ENCODE measurements around the gene RGMB. TPM values are rescaled to one million over a fixed set of nuclear protein-coding genes. Genes with fewer than 3 reads are reported as not detected.

Gene RGMB
- total RNA-seq, 2 experiments from 2014 or later, result 1.4 to 1.7 TPM

GRCh38 chr5:98770911-98771322, 2.5 kb upstream of the RGMB start:
- CTCF ChIA-PET, result interaction anchor here (0.8 to 2.2 kb wide), 5 partner anchors 10 to 261 kb away, joined by 3 to 10 read pairs (median 5); no protein-coding TSS in a partner anchor
- DNase-seq, result no peak
- H3K27me3 Mint-ChIP-seq, result peaks cover 80% of the 10 kb centered on the region
- peak overlapping the region; percentile 80 for H3K4me3 Mint-ChIP-seq
- peaks cover 58% of the 10 kb centered on the region for H3K4me1 Mint-ChIP-seq
- H3K36me3 Mint-ChIP-seq (ENCODE audit: low read depth), result no peaks in the 10 kb centered on the region
- H3K27ac Mint-ChIP-seq, result no peak overlapping the region
- POLR2A ChIA-PET, result no interaction called here
- no peaks in the 10 kb centered on the region for H3K9me3 Mint-ChIP-seq

- POLR2A ChIA-PET, result no interaction called here
- no peak overlapping the region for H3K27ac Mint-ChIP-seq
- H3K4me3 Mint-ChIP-seq, result peak overlapping the region; percentile 80
- CTCF ChIA-PET, result interaction anchor here (0.6 to 2.2 kb wide), 7 partner anchors 9 to 1795 kb away, joined by 3 to 10 read pairs (median 3); no protein-coding TSS in a partner anchor
- H3K9me3 Mint-ChIP-seq, result no peaks in the 10 kb centered on the region
- H3K4me1 Mint-ChIP-seq, result peaks cover 58% of the 10 kb centered on the region
- peak; percentile 74 for DNase-seq
- H3K27me3 Mint-ChIP-seq, result peaks cover 80% of the 10 kb centered on the region
- H3K36me3 Mint-ChIP-seq (ENCODE audit: low read depth), result no peaks in the 10 kb centered on the region
Observed at GRCh38 chr5:98771382-98772109, 1.9 kb upstream of the RGMB start.

- POLR2A ChIA-PET, result no interaction called here
- H3K4me3 Mint-ChIP-seq, result peak overlapping the region; percentile 80
- H3K36me3 Mint-ChIP-seq (ENCODE audit: low read depth), result no peaks in the 10 kb centered on the region
- DNase-seq, result peak; percentile 42
- peak overlapping the region; percentile 83 for H3K27ac Mint-ChIP-seq
- CTCF ChIA-PET, result interaction anchor here (0.6 to 1.2 kb wide), 2 partner anchors 15 to 1796 kb away, joined by 3 read pairs; no protein-coding TSS in a partner anchor
- peaks cover 75% of the 10 kb centered on the region for H3K27me3 Mint-ChIP-seq
- H3K9me3 Mint-ChIP-seq, result no peaks in the 10 kb centered on the region
- H3K4me1 Mint-ChIP-seq, result peaks cover 58% of the 10 kb centered on the region
Observed at GRCh38 chr5:98772415-98773213, 849 bp upstream of the RGMB start.

GRCh38 chr5:98773214-98773463, 324 bp upstream of the RGMB start:
- peak overlapping the region; percentile 80 for H3K4me3 Mint-ChIP-seq
- no peak for DNase-seq
- CTCF ChIA-PET, result interaction anchor here (1.2 kb wide), 1 partner anchor 14 kb away, joined by 3 read pairs; no protein-coding TSS in a partner anchor
- peak overlapping the region; percentile 83 for H3K27ac Mint-ChIP-seq
- H3K27me3 Mint-ChIP-seq, result peaks cover 73% of the 10 kb centered on the region
- no peaks in the 10 kb centered on the region for H3K36me3 Mint-ChIP-seq (ENCODE audit: low read depth)
- POLR2A ChIA-PET, result no interaction called here
- no peaks in the 10 kb centered on the region for H3K9me3 Mint-ChIP-seq
- H3K4me1 Mint-ChIP-seq, result peaks cover 55% of the 10 kb centered on the region

- CTCF ChIA-PET, result interaction anchor here (1.7 kb wide), 1 partner anchor 11 kb away, joined by 3 read pairs; no protein-coding TSS in a partner anchor
- peaks cover 66% of the 10 kb centered on the region for H3K27me3 Mint-ChIP-seq
- POLR2A ChIA-PET, result no interaction called here
Observed at GRCh38 chr5:98774192-98775033, 950 bp downstream of the RGMB start.

GRCh38 chr5:98775246-98776065, 2.0 kb downstream of the RGMB start:
- Mint-ChIP-seq H3K27ac (no peak overlapping the region), H3K4me3 (peak overlapping the region; percentile 96), H3K36me3 (ENCODE audit: low read depth) (no peaks in the 10 kb centered on the region), H3K27me3 (peaks cover 58% of the 10 kb centered on the region), H3K4me1 (peaks cover 39% of the 10 kb centered on the region), H3K9me3 (no peaks in the 10 kb centered on the region)
- POLR2A ChIA-PET, result no interaction called here
- CTCF ChIA-PET, result interaction anchor here (0.6 to 1.7 kb wide), 2 partner anchors 10 to 1531 kb away, joined by 3 read pairs; no protein-coding TSS in a partner anchor
- no peak for DNase-seq

More at GRCh38 chr5:98774192-98775033, 950 bp downstream of the RGMB start:
- DNase-seq, result peak; percentile 54
- H3K27ac Mint-ChIP-seq, result peak overlapping the region; percentile 84
- H3K36me3 Mint-ChIP-seq (ENCODE audit: low read depth), result no peaks in the 10 kb centered on the region
- no peaks in the 10 kb centered on the region for H3K9me3 Mint-ChIP-seq
- H3K4me3 Mint-ChIP-seq, result peak overlapping the region; percentile 96
- H3K4me1 Mint-ChIP-seq, result peaks cover 49% of the 10 kb centered on the region

GRCh38 chr5:98776066-98776705, 2.7 kb downstream of the RGMB start:
- no peak for DNase-seq
- no peaks in the 10 kb centered on the region for H3K36me3 Mint-ChIP-seq (ENCODE audit: low read depth)
- CTCF ChIA-PET, result interaction anchor here (0.6 to 1.7 kb wide), 3 partner anchors 9 to 1531 kb away, joined by 3 read pairs; no protein-coding TSS in a partner anchor
- H3K4me1 Mint-ChIP-seq, result peaks cover 32% of the 10 kb centered on the region
- no peaks in the 10 kb centered on the region for H3K9me3 Mint-ChIP-seq
- no peak overlapping the region for H3K27ac Mint-ChIP-seq
- no peak overlapping the region for H3K4me3 Mint-ChIP-seq
- H3K27me3 Mint-ChIP-seq, result peaks cover 51% of the 10 kb centered on the region
- POLR2A ChIA-PET, result no interaction called here

- peaks cover 39% of the 10 kb centered on the region for H3K27me3 Mint-ChIP-seq
- no peak overlapping the region for H3K4me3 Mint-ChIP-seq
- DNase-seq, result no peak
- ChIA-PET POLR2A (no interaction called here), CTCF (interaction anchor here (0.6 to 2.3 kb wide), 3 partner anchors 8 to 75 kb away, joined by 4 to 11 read pairs (median 4); no protein-coding TSS in a partner anchor)
- H3K9me3 Mint-ChIP-seq, result no peaks in the 10 kb centered on the region
- H3K4me1 Mint-ChIP-seq, result peaks cover 20% of the 10 kb centered on the region
- no peaks in the 10 kb centered on the region for H3K36me3 Mint-ChIP-seq (ENCODE audit: low read depth)
- H3K27ac Mint-ChIP-seq, result no peak overlapping the region
Observed at GRCh38 chr5:98777295-98777694, 3.8 kb downstream of the RGMB start.

- peaks cover 27% of the 10 kb centered on the region for H3K27me3 Mint-ChIP-seq
- H3K36me3 Mint-ChIP-seq (ENCODE audit: low read depth), result no peaks in the 10 kb centered on the region
- H3K4me1 Mint-ChIP-seq, result peaks cover 11% of the 10 kb centered on the region
- H3K9me3 Mint-ChIP-seq, result no peaks in the 10 kb centered on the region
- DNase-seq, result no peak
- CTCF ChIA-PET, result interaction anchor here (2.3 kb wide), 1 partner anchor 10 kb away, joined by 11 read pairs; no protein-coding TSS in a partner anchor
- H3K4me3 Mint-ChIP-seq, result no peak overlapping the region
- no peak overlapping the region for H3K27ac Mint-ChIP-seq
- POLR2A ChIA-PET, result no interaction called here
Observed at GRCh38 chr5:98779264-98779877, 5.9 kb downstream of the RGMB start.

- Mint-ChIP-seq H3K4me3 (no peak overlapping the region), H3K27me3 (peaks cover 18% of the 10 kb centered on the region), H3K4me1 (peaks cover 2% of the 10 kb centered on the region), H3K9me3 (no peaks in the 10 kb centered on the region), H3K27ac (no peak overlapping the region), H3K36me3 (ENCODE audit: low read depth) (no peaks in the 10 kb centered on the region)
- ChIA-PET POLR2A (no interaction called here), CTCF (interaction anchor here (1.3 kb wide), 1 partner anchor 9 kb away, joined by 5 read pairs; no protein-coding TSS in a partner anchor)
- no peak for DNase-seq
Observed at GRCh38 chr5:98780390-98780789, 6.9 kb downstream of the RGMB start.

- Mint-ChIP-seq H3K4me1 (no peaks in the 10 kb centered on the region), H3K27ac (no peak overlapping the region), H3K27me3 (peaks cover 8% of the 10 kb centered on the region), H3K9me3 (no peaks in the 10 kb centered on the region), H3K4me3 (no peak overlapping the region), H3K36me3 (ENCODE audit: low read depth) (no peaks in the 10 kb centered on the region)
- ChIA-PET CTCF (interaction anchor here (0.9 to 1.3 kb wide), 2 partner anchors 10 to 13 kb away, joined by 3 to 5 read pairs; no protein-coding TSS in a partner anchor), POLR2A (no interaction called here)
- no peak for DNase-seq
Observed at GRCh38 chr5:98781520-98781919, 8.1 kb downstream of the RGMB start.

All from activated CD4-positive, alpha-beta T cell treated with anti-CD3 and anti-CD28 coated beads, Interleukin-2, amount 10 ng/mL, durations not matched to agents 7 days and 5 days (primary cell).